Measurements from ENCODE around the gene LPP. TPM values are rescaled to one million over a fixed set of nuclear protein-coding genes. Genes with fewer than 3 reads are reported as not detected.

Gene LPP
- total RNA-seq, 1 experiment from 2014 or later: 31.2 TPM

DNA sequence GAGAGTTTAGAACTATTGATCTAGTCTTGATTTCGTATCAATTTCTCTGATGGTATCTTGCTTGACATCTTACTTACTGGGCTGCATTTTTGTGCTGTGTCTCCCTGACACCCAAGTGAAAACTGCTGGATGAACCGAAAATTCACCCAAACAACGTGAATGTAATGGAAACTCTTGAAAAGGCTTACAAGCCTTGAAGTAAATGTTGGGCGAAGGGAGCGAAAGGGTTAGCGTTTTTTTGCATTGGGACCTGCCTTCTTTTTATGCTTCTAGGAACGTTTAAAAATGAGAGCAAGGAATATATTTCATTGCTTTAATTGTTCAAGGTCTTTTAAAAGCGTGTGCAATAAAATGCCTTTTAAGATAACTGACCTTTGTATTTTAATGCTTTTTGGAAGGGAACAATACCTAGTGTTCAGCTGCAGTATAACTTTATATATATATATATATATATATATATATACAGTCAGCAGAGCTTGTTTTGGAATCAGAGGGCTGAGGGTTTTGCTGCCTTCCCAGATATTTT is 94.1 kb downstream of the LPP start:
- DNase-seq (ENCODE audit: low spot score): no peak

- no peak for DNase-seq (ENCODE audit: low spot score)
Observed at GRCh38 chr3:188253123-188253793, 99.3 kb downstream of the LPP start.

DNA sequence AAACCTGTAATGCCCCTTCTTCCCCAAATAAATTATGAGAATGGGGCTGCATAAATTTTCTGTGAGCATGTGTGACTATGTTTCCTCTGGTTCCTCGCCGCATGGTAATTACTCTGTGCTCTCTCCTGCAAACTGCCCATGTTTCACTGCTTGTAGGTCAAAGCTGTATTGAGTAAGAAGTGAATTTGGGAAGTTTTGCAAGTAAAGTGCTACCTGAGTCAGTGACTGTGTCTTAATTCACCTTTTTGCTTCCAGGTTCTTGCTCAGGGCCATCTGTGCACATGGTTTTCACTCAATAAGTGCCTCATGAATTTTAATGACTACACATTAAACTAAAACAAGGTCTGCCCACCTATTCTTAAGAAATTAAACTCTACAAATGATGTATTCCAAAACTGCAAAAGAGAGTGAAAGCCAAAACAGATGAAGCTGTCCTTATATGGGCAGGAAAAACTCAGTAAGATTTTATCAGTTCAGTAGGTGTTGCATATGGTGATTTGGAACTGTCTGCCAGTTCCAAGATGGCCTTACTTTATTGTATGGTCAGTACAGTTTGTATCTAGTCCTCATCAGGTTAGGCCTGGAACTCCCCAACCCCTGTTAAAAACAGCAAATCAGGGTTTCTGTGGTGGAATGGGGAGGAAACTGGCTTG is 100.0 kb downstream of the LPP start:
- DNase-seq (ENCODE audit: low spot score): no peak

- DNase-seq (ENCODE audit: low spot score): no peak
Observed at GRCh38 chr3:188254520-188255070, 100.6 kb downstream of the LPP start.

GRCh38 chr3:188255190-188255589 is 101.2 kb downstream of the LPP start:
- no peak for DNase-seq (ENCODE audit: low spot score)

DNA sequence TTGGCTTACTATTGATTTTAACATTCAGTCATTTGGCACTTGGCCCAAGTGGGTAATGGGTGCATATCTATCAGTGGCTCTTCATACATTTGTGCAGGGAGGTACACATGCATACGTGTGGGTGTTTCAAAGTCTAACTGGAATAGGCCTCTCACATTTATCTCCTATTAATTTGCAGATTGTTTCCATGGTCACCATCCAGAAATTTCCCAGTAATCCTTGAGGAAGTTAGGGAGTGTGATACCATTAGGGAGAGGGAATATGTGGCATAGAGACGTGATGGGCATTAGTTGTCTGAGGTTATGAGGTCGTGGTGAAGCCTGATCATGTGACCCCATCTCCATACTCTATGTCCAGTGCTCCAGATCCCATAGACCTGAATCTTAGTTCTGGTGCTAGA is 102.8 kb downstream of the LPP start:
- DNase-seq (ENCODE audit: low spot score): no peak

- no peak for DNase-seq (ENCODE audit: low spot score)
Observed at GRCh38 chr3:188257384-188258026, 103.5 kb downstream of the LPP start.

GRCh38 chr3:188259191-188259590 is 105.2 kb downstream of the LPP start:
- DNase-seq (ENCODE audit: low spot score): no peak

DNA sequence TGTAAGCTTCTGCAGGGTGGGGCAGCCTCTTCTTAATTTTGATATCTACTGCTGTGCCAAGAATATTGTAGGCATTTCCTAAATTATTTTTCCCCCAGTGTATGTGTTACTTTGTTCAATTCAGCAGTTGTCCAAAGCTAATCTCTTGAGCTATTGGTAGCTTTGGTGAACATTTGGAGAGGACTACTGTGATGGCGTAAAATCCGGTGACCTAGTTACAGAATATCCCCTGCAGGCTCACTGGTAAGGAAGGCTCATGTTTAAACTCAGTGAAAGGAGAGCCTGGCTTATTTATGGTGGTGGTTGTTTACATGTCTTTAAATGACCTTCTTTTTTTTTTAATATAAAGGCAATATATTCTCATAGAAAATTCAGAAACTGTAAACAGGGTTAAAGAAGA is 105.6 kb downstream of the LPP start:
- DNase-seq (ENCODE audit: low spot score): no peak

GRCh38 chr3:188261011-188261410 is 107.1 kb downstream of the LPP start:
- DNase-seq (ENCODE audit: low spot score): no peak

- no peak for DNase-seq (ENCODE audit: low spot score)
Observed at GRCh38 chr3:188262488-188262887, 108.5 kb downstream of the LPP start.

DNA sequence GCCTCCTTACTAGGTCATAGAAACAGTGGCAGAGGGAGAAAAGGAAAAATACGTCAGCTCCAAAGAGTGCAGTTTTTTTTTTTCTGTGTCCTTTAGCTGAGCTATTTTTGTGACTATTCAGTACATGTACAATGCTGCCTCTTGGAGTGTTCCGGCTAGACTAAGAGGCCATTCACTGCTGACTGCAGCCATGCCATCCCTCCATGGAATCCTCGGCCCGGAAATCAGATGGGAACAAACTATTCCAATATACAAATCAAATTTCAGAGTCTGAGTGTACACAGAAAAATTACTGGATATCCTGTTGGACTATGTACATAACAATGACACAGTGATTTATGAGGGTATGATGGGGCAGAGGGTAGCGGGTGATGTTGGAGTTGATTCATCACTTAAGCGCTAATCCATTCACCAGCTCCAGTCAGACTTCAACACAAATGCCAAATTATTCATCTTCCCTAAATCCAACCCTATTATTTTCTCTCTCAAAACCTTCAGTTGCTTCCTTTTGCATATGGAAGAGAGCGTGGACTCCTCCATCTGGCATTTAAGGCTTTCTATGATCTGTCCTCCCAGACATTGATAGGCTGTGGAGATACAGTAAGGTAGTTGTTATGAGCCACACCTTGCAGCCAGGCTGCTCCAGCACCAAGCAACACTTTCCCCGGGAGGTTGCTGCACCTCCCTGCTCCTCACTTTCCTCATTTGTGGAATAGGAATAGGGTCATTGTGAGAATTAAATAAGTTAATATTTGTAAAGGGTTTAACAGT is 109.1 kb downstream of the LPP start:
- peak; percentile 93 for DNase-seq (ENCODE audit: low spot score)

GRCh38 chr3:188264226-188265207 is 110.6 kb downstream of the LPP start:
- DNase-seq (ENCODE audit: low spot score): no peak

GRCh38 chr3:188266562-188267274 is 112.8 kb downstream of the LPP start:
- DNase-seq (ENCODE audit: low spot score): peak; percentile 56

- no peak for DNase-seq (ENCODE audit: low spot score)
Observed at GRCh38 chr3:188267790-188268335, 113.9 kb downstream of the LPP start.

DNA sequence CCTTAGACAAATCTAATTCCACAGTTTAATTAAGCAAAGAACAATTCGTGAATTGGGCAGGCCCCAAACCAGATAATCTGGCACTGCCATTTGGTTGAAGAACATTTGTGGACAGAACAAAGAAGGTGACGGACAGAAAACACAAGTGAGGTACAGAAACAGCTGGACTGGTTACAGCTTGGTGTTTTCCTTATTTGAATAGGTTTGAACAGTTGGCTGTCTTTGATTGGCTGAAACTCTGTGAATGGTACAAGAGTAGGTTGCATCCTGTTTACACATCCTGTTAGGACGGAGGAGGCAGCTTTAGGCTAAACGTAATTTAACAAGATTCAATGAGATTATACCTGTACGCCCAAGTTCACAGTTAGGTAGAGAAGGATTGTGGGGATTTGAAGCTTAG is 114.4 kb downstream of the LPP start:
- DNase-seq (ENCODE audit: low spot score): no peak

GRCh38 chr3:188269040-188269439 is 115.1 kb downstream of the LPP start:
- no peak for DNase-seq (ENCODE audit: low spot score)

DNA sequence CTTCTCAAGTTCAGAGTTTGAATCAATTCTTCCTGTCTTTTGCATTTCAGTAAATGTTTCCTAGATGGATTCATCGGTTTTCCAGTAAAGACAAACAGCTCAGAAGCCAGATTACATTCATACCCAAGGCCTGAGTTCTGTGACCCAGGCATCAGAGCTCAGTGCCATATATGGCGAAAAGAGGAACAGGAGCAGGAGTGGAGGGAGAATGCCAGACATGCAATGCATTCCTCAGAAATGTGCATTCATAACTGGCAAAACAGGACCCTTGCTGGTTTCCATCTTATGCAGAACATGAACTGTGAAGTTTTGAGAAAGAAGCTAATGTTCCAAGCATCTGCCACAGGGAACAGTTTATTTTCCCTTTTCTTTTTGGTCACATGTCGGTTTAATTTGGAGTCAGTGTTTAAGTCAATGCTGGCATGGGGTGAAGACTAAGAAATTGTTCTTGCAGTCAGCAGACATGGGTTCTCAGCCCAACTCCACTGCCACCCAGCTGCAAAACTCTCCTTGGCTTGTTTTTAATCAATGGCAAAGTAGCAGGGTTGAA is 116.5 kb downstream of the LPP start:
- peak; percentile 84 for DNase-seq (ENCODE audit: low spot score)

DNA sequence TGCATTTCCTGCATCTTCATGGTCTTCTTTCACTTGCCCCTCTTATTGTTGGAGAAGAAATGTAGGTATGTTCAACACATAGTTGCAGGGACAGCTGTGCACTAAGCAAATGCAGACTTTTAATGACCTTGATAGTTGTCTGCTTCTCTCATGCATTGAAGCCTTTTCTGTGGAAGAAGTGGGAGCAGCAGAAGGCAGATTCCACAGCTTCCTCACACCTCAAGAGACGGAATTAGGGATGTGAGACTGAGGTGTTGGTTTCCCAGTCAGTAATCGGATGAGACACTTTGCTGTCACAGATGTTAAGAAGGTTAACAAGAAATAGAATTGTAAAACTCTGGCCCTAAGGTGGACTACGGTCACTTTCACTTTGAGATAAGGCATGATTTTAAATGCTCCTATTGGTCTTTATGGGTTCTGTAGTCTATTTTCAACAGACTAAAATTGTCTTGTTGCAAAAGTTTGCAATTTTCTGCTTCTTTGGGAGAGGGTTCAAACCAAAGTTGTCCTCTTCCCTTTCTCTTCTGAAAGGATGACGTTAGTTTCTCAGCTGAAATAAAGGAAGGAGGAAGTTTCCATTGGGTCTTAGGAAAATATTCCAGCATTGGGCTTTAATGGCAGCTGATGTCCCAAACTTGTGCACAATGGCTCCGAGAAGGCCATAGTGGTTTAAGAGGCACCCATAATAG is 117.4 kb downstream of the LPP start:
- DNase-seq (ENCODE audit: low spot score): no peak

Data from A172 (cell line).